H1 (cell line): Measurements from ENCODE around the gene ST6GALNAC3. TPM values are rescaled to one million over a fixed set of nuclear protein-coding genes. Genes with fewer than 3 reads are reported as not detected.

ENCODE experiments used
- CTCF ChIA-PET: fragments of 300-600 bp; sonication (Branson Sonifier 250); formaldehyde crosslinking; loops from one replicate; lab custom pipeline; 2021; ENCODE audit not compliant: partially characterized antibody; lab: Charles Lee
- POLR2A ChIA-PET: fragments of 300-600 bp; sonication (Branson Sonifier 250); formaldehyde crosslinking; loops from one replicate; lab custom pipeline; 2021; ENCODE audit warnings: inconsistent platforms; ENCODE audit not compliant: partially characterized antibody; lab: Charles Lee
- DNase-seq, 2 experiments: peaks; one replicate each; pipeline versions ENCODE4 v3.0.0 to v3.0.0-alpha.2; 2010 to 2022; ENCODE audit warnings: low spot score in 2 of 2, low read depth in 1 of 2, mixed read lengths in 1 of 2
- FAIRE-seq: peaks from 2 replicates; lab custom pipeline; 2011; peaks lifted over from hg19 to GRCh38; lab: Jason Lieb, UNC
- H2AFZ ChIP-seq: 2 replicates; pipeline ENCODE4 v1.8.1; 2012; ENCODE audit warnings: low read length, inconsistent platforms
- H2AK5ac ChIP-seq: 2 replicates; pipeline ENCODE4 v1.6.1; 2013; ENCODE audit warnings: low read depth, low read length
- H2BK120ac ChIP-seq: replicated peaks from 2 replicates; pipeline ENCODE3; 2013; ENCODE audit warnings: low read depth, low read length, inconsistent platforms
- H2BK12ac ChIP-seq: 2 replicates; pipeline ENCODE4 v1.6.1; 2013; ENCODE audit warnings: low read depth, low read length
- H2BK15ac ChIP-seq: 2 replicates; pipeline ENCODE4 v1.6.1; 2013; ENCODE audit warnings: low read length
- H2BK20ac ChIP-seq: 2 replicates; pipeline ENCODE4 v1.6.1; 2013; ENCODE audit warnings: low read length
- H2BK5ac ChIP-seq: 2 replicates; pipeline ENCODE4 v1.6.1; 2013; ENCODE audit warnings: low read depth, low read length
- H3K14ac ChIP-seq: 2 replicates; pipeline ENCODE4 v1.6.1; 2013; ENCODE audit warnings: inconsistent platforms; ENCODE audit not compliant: insufficient read length
- H3K18ac ChIP-seq: 2 replicates; pipeline ENCODE4 v1.6.1; 2013; ENCODE audit warnings: low read length; ENCODE audit errors: extremely low read depth
- H3K23ac ChIP-seq: 2 replicates; pipeline ENCODE4 v1.6.1; 2013; ENCODE audit warnings: inconsistent platforms; ENCODE audit not compliant: insufficient read length
- H3K23me2 ChIP-seq: 2 replicates; pipeline ENCODE4 v1.6.1; 2013; ENCODE audit warnings: low read depth, low read length
- H3K27ac ChIP-seq: 2 replicates; pipeline ENCODE4 v1.6.1; 2011; ENCODE audit warnings: low read depth, low read length, inconsistent platforms
- H3K27me3 ChIP-seq, 4 experiments: replicated peaks in 1 of 4; 1 replicate in 1 of 4; 2 replicates in 3 of 4; pipeline versions ENCODE4 v1.6.1 to v1.8.1; 2011 to 2013; ENCODE audit warnings: low read length in 3 of 4, mild to moderate bottlenecking in 3 of 4, inconsistent platforms in 2 of 4, mixed read lengths in 2 of 4, moderate library complexity in 1 of 4; ENCODE audit not compliant: control insufficient read depth in 3 of 4, insufficient read depth in 3 of 4; ENCODE audit errors: extremely low read depth in 1 of 4
- H3K36me3 ChIP-seq, 4 experiments: 2 replicates each; pipeline versions ENCODE4 v1.6.1 to v1.8.1; 2011 to 2013; ENCODE audit warnings: mild to moderate bottlenecking in 4 of 4, low read length in 3 of 4, moderate library complexity in 2 of 4, control low read depth in 1 of 4, inconsistent platforms in 1 of 4; ENCODE audit not compliant: insufficient read depth in 4 of 4, control insufficient read depth in 2 of 4
- H3K4ac ChIP-seq: replicated peaks from 2 replicates; pipeline ENCODE3; 2013; ENCODE audit warnings: low read length, low read depth, mixed read lengths, inconsistent platforms; ENCODE audit not compliant: insufficient read length
- H3K4me1 ChIP-seq, 4 experiments: replicated peaks in 1 of 4; 1 replicate in 1 of 4; 2 replicates in 3 of 4; pipeline versions ENCODE4 v1.6.1 to v1.8.1; 2011 to 2013; ENCODE audit warnings: low read length in 3 of 4, inconsistent platforms in 2 of 4, mixed read lengths in 1 of 4; ENCODE audit not compliant: insufficient read depth in 4 of 4, control insufficient read depth in 3 of 4
- H3K4me2 ChIP-seq, 2 experiments: 2 replicates each; pipeline versions ENCODE4 v1.6.1 to v1.8.1; 2011 to 2013; ENCODE audit warnings: low read depth in 2 of 2, low read length in 2 of 2, control low read depth in 1 of 2, inconsistent platforms in 1 of 2, mild to moderate bottlenecking in 1 of 2; ENCODE audit not compliant: insufficient read depth in 1 of 2
- H3K4me3 ChIP-seq, 4 experiments: fragments of 200-600, 300-600 bp in 1 of 4; sonication (generic), shearing (Covaris generic), sonication (Bioruptor Twin) in 1 of 4; 2 replicates each; pipeline versions ENCODE4 v1.5.1 to v1.8.1; 2011 to 2016; ENCODE audit warnings: low read length in 4 of 4, low read depth in 3 of 4, control low read depth in 2 of 4, inconsistent platforms in 2 of 4, mild to moderate bottlenecking in 2 of 4, mixed read lengths in 1 of 4, moderate library complexity in 1 of 4; ENCODE audit not compliant: insufficient read depth in 2 of 4; ENCODE audit errors: extremely low read depth in 1 of 4
- H3K56ac ChIP-seq: replicated peaks from 2 replicates; pipeline ENCODE3; 2013; ENCODE audit warnings: low read depth, mild to moderate bottlenecking, mixed read lengths, low read length, inconsistent platforms; ENCODE audit not compliant: insufficient read length
- H3K79me1 ChIP-seq: 2 replicates; pipeline ENCODE4 v1.6.1; 2013; ENCODE audit warnings: low read depth, low read length, control low read depth
- H3K79me2 ChIP-seq, 2 experiments: 2 replicates each; pipeline versions ENCODE4 v1.6.1 to v1.8.1; 2012 to 2013; ENCODE audit warnings: low read length in 2 of 2, mild to moderate bottlenecking in 2 of 2, inconsistent platforms in 1 of 2; ENCODE audit not compliant: insufficient read depth in 2 of 2, control insufficient read depth in 1 of 2
- H3K9ac ChIP-seq, 4 experiments: replicated peaks in 1 of 4; 1 replicate in 1 of 4; 2 replicates in 3 of 4; pipeline versions ENCODE4 v1.6.1 to v1.8.1; 2011 to 2013; ENCODE audit warnings: low read depth in 3 of 4, low read length in 3 of 4, control low read depth in 2 of 4, mild to moderate bottlenecking in 2 of 4, moderate library complexity in 2 of 4, inconsistent platforms in 1 of 4; ENCODE audit errors: extremely low read depth in 1 of 4
- H3K9me3 ChIP-seq, 2 experiments: 2 replicates each; pipeline versions ENCODE4 v1.6.1 to v1.8.1; 2012 to 2013; ENCODE audit warnings: mild to moderate bottlenecking in 2 of 2, moderate library complexity in 2 of 2, control low read depth in 1 of 2, inconsistent platforms in 1 of 2, low read depth in 1 of 2, low read length in 1 of 2, mixed read lengths in 1 of 2; ENCODE audit not compliant: insufficient read depth in 2 of 2
- H4K20me1 ChIP-seq, 2 experiments: replicated peaks in 1 of 2; 2 replicates each; pipeline versions ENCODE3 to v1.8.1; 2011 to 2013; ENCODE audit warnings: inconsistent platforms in 2 of 2, low read length in 2 of 2, mild to moderate bottlenecking in 1 of 2; ENCODE audit not compliant: insufficient read depth in 2 of 2, control insufficient read depth in 1 of 2
- H4K5ac ChIP-seq: 2 replicates; pipeline ENCODE4 v1.6.1; 2013; ENCODE audit warnings: low read length, low read depth, mixed read lengths, inconsistent platforms; ENCODE audit not compliant: insufficient read length
- H4K8ac ChIP-seq: 2 replicates; pipeline ENCODE4 v1.8.0; 2013; ENCODE audit warnings: mild to moderate bottlenecking, moderate library complexity, low read length, inconsistent platforms; ENCODE audit not compliant: insufficient read depth; ENCODE audit errors: extremely low read depth
- H4K91ac ChIP-seq: replicated peaks from 2 replicates; pipeline ENCODE3; 2013; ENCODE audit warnings: low read length, mixed read lengths, inconsistent platforms; ENCODE audit not compliant: insufficient read length
- POU5F1 ChIP-seq: IDR thresholded peaks from 2 replicates; pipeline ENCODE4 v1.6.1; 2011; ENCODE audit warnings: low read depth, mild to moderate bottlenecking, low read length, moderate library complexity
- TCF12 ChIP-seq: IDR thresholded peaks from 2 replicates; pipeline ENCODE4 v1.6.1; 2011; ENCODE audit warnings: low read depth, mild to moderate bottlenecking, low read length
- WGBS, 2 experiments: shearing (Covaris generic) in 1 of 2; methylation state at CpG; one replicate each; pipeline versions ENCODE4 v1.1.6 to v1.1.7; 2013 to 2015; ENCODE audit warnings: low lambda C conversion rate in 2 of 2, mixed read lengths in 2 of 2, inconsistent platforms in 1 of 2, low coverage in 1 of 2, missing lambda C conversion rate in 1 of 2; ENCODE audit not compliant: insufficient replicate concordance in 2 of 2, insufficient coverage in 1 of 2, insufficient read length in 1 of 2; ENCODE audit errors: extremely low coverage in 1 of 2, missing lambda C conversion rate in 1 of 2; 5-methylcytosine and 5-hydroxymethylcytosine counted together
- polyA plus RNA-seq, 7 experiments: library from polyadenylated mRNA; depleted of rRNA in 3 of 7; stranded (reverse) in 5 of 7; unstranded in 2 of 7; fragments of >200 nt in 5 of 7; fragments of 200-250 nt in 2 of 7; gene quantifications; 1 replicate in 5 of 7; 2 replicates in 1 of 7; 4 replicates in 1 of 7; pipeline versions ENCODE4 v1.2.1 to v1.2.3, GENCODE V29; 2011 to 2013; ENCODE audit warnings: missing spikeins in 2 of 7, mixed read lengths in 2 of 7
- total RNA-seq: library from RNA; stranded (reverse); fragmentation: NEBNext Ultra II Directional; extraction: Animal tissue kit (Norgen Biotek cat#: 25700); gene quantifications from 2 replicates; pipeline ENCODE4 v1.2.1, GENCODE V29; 2021
- TF ChIP-seq, protein P1 (sequence below): IDR thresholded peaks from 2 replicates; pipeline ENCODE4 v1.6.1; 2011; ENCODE audit warnings: low read depth, mild to moderate bottlenecking, low read length; ENCODE audit not compliant: insufficient read depth

The ST6GALNAC3 gene
- total and polyA plus RNA-seq, 2 of the 8 experiments (the other 6 are each of a cell fraction or from before 2014, with no cell fraction given) = 4.9 to 19.0 TPM

DNA sequence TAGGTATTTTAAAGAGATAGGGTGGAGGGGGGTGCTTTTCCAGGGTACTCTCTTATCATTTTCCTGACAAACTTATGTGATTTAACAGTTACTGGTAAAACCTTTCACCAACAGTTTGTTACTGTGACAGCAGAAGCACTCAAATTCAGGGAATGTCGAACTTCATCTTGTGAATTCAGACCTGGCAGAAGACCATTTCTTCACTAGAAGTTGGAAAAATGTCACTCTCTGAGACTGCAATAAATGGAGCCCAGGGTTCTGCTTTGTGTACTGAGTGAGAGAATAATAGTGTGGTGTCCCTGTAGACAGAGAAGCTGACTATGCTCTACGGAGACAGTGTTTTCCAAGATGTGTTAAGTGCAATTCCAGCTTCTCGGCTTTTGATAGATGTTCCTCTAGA lies 200.2 kb downstream of the ST6GALNAC3 start:
- Histone ChIP-seq H2AK5ac (no peak overlapping the region), H4K8ac (no peak overlapping the region), H4K91ac (no peak overlapping the region), H3K56ac (no peak overlapping the region), H4K5ac (no peak overlapping the region), H2BK5ac (no peak overlapping the region), H3K14ac (no peak overlapping the region), H2BK12ac (no peak overlapping the region), H2AFZ (no peak overlapping the region), H3K23ac (no peak overlapping the region), H3K9me3 (no peaks in the 10 kb centered on the region), H3K79me2 (no peaks in the 10 kb centered on the region), H3K27me3 (no peaks in the 10 kb centered on the region), H3K4me3 (no peak overlapping the region), H3K4ac (no peak overlapping the region), H3K4me1 (peaks cover 0 to 3% (median 0%) of the 10 kb centered on the region in 4 experiments; a peak in 1 of 7 replicates), H2BK15ac (no peak overlapping the region), H3K36me3 (0 out of 8 replicates have a peak, but pooled peaks cover 0 to 2% (median 0%) of the 10 kb centered on the region in 4 experiments), H3K23me2 (no peaks in the 10 kb centered on the region), H2BK20ac (no peak overlapping the region), H3K79me1 (peaks cover 3% of the 10 kb centered on the region; the same call in 1 of the 2 replicates), H4K20me1 (peaks cover 0 to 2% of the 10 kb centered on the region in 2 experiments), H3K4me2 (no peak overlapping the region), H2BK120ac (no peak overlapping the region), H3K27ac (no peak overlapping the region), H3K9ac (no peak overlapping the region), H3K18ac (no peak overlapping the region)
- WGBS, 2 experiments = 91% methylated on average over 3 of the region's 3 CpGs; no CpG with 5 or more reads in 1 of the 2 experiments
- DNase-seq (no peak), FAIRE-seq (no peak)
- ChIA-PET POLR2A (no interaction called here), CTCF (interaction anchor here (1.2 kb wide), 1 partner anchor 12 kb away, joined by 4 read pairs; no protein-coding TSS in a partner anchor)
- TF ChIP-seq, protein P1, sequence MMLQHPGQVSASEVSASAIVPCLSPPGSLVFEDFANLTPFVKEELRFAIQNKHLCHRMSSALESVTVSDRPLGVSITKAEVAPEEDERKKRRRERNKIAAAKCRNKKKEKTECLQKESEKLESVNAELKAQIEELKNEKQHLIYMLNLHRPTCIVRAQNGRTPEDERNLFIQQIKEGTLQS = no peak
- TF ChIP-seq POU5F1 (no peak), TCF12 (no peak)
